ENCODE data around the gene AMN. TPM values are rescaled to one million over a fixed set of nuclear protein-coding genes. Genes with fewer than 3 reads are reported as not detected.

The AMN gene
- total RNA-seq, 1 donor from 2014 or later = 0.06 TPM

GRCh38 chr14:102882226-102882906, 40.1 kb upstream of the AMN start:
- TF ChIP-seq, protein P1, sequence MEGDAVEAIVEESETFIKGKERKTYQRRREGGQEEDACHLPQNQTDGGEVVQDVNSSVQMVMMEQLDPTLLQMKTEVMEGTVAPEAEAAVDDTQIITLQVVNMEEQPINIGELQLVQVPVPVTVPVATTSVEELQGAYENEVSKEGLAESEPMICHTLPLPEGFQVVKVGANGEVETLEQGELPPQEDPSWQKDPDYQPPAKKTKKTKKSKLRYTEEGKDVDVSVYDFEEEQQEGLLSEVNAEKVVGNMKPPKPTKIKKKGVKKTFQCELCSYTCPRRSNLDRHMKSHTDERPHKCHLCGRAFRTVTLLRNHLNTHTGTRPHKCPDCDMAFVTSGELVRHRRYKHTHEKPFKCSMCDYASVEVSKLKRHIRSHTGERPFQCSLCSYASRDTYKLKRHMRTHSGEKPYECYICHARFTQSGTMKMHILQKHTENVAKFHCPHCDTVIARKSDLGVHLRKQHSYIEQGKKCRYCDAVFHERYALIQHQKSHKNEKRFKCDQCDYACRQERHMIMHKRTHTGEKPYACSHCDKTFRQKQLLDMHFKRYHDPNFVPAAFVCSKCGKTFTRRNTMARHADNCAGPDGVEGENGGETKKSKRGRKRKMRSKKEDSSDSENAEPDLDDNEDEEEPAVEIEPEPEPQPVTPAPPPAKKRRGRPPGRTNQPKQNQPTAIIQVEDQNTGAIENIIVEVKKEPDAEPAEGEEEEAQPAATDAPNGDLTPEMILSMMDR (conservative IDR thresholded peaks at IDR 0.05; ENCODE audit: low read depth, low read length) = no peak
- H3K4me3 ChIP-seq (ENCODE audit: low read depth, low read length) = no peak overlapping the region
- DNase-seq (ENCODE audit: low read depth) = no peak

GRCh38 chr14:102883089-102883541, 39.3 kb upstream of the AMN start:
- H3K4me3 ChIP-seq (ENCODE audit: low read depth, low read length) = no peak overlapping the region
- TF ChIP-seq, protein P1 (conservative IDR thresholded peaks at IDR 0.05; ENCODE audit: low read depth, low read length) = no peak

DNA sequence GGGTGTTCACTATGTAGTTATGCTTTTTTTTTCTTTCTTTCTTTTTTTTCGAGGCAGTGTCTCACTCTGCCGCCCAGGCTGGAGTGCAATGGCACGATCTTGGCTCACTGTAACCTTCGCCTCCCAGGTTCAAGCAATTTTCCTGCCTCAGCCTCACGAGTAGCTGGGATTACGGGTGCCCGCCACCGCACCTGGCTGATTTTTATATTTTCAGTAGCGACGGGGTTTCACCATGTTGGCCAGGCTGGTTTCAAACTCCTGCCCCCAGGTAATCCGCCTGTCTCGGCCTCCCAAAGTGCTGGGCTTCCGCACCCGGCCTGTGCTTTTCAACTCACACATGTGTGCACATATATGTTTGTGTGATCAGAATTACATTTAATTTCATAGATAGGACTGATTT, 38.9 kb upstream of the AMN start:
- H3K4me3 ChIP-seq (ENCODE audit: low read depth, low read length) = no peak overlapping the region
- DNase-seq (ENCODE audit: low read depth) = no peak
- TF ChIP-seq, protein P1 (conservative IDR thresholded peaks at IDR 0.05; ENCODE audit: low read depth, low read length) = no peak

More at GRCh38 chr14:102883089-102883541, 39.3 kb upstream of the AMN start:
- no peak for DNase-seq (ENCODE audit: low read depth)

- no peak overlapping the region for H3K4me3 ChIP-seq (ENCODE audit: low read depth, low read length)
- DNase-seq (ENCODE audit: low read depth) = no peak
- TF ChIP-seq, protein P1 (conservative IDR thresholded peaks at IDR 0.05; ENCODE audit: low read depth, low read length) = no peak
These were observed 36.6 kb upstream of the AMN start for GRCh38 chr14:102885737-102886447.

DNA sequence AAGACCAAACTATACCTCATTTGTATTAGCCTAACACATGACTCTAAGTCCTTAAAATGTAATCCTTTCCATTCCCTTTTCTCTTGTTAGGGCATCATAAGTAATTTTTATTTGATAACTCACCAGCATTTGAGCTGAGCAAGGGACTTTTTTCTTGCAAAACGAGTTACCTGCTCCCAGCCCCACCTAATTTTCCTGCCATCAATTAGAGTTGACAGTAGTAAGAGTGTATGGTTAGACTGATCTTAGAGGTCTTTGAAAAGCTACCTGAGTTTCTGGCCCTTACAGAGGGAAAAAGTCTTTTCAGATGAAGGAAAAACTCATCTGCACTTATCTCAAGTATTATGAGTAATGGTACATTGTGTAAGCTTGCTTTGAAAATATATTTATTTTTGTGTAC, 33.7 kb upstream of the AMN start:
- no peak for DNase-seq (ENCODE audit: low read depth)
- TF ChIP-seq, protein P1 (conservative IDR thresholded peaks at IDR 0.05; ENCODE audit: low read depth, low read length) = no peak
- no peak overlapping the region for H3K4me3 ChIP-seq (ENCODE audit: low read depth, low read length)

GRCh38 chr14:102889615-102890014, 32.8 kb upstream of the AMN start:
- no peak overlapping the region for H3K4me3 ChIP-seq (ENCODE audit: low read depth, low read length)
- DNase-seq (ENCODE audit: low read depth) = no peak
- TF ChIP-seq, protein P1 (conservative IDR thresholded peaks at IDR 0.05; ENCODE audit: low read depth, low read length) = no peak

Measured in epithelial cell of proximal tubule (primary cell).